Retinal pigment epithelial cell (primary cell): ENCODE results near the gene CRIM1.

ENCODE experiments used
- DNase-seq: peaks from one replicate; pipeline ENCODE4 v3.0.0-alpha.2; 2010; ENCODE audit warnings: low read depth
- H3K4me3 ChIP-seq: 2 replicates; pipeline ENCODE4 v1.5.1; 2011; ENCODE audit warnings: mild to moderate bottlenecking, low read length, control low read depth, moderate library complexity
- TF ChIP-seq, protein P1 (sequence below): conservative IDR thresholded peaks from 2 replicates; pipeline ENCODE4 v1.5.1; 2011; ENCODE audit warnings: low read depth, low read length, control low read depth, inconsistent platforms

CRIM1 gene

DNA sequence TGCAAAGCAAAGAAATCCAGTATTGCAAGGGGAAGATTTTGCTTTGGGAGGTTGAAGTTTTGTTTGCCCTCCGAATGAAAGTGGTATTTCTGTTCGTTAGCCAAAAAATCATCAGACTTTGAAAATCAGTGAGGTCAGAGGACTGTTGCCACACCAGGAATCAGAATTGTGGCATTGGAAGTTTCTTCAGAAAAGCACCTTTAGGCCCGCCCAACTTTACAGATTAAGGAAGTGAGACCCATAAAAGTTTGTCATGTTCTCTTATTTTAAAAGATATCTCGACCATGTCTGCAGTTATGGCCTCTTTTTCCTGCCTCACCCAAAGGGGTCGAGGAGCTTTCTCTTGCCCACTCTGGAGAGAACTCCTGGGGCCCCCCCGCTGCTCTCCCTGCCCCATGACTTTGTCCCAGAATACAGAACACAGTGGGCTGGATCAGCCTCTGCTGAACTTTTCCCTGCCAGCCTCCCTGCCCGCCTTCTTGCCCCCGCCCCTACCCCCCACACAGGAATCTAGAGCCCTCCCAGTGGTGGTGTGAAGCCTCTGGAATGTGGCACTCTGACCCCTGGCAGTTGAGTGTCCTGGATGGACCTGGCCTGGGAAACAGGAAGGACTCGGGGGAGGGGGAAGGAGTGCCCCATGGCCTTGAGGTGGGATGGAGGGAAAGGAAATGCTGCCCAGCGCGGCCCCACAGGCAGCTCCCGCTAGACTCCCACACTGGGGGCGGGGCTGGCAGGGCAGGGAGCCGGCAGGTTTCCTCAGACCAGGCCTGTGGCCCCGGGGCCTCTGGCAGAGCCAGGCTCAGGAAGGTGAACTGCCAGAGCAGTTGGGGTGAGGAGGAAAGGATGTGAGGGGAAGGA, 25.3 kb downstream of the CRIM1 start:
- no peak overlapping the region for H3K4me3 ChIP-seq
- DNase-seq = no peak
- TF ChIP-seq, protein P1, sequence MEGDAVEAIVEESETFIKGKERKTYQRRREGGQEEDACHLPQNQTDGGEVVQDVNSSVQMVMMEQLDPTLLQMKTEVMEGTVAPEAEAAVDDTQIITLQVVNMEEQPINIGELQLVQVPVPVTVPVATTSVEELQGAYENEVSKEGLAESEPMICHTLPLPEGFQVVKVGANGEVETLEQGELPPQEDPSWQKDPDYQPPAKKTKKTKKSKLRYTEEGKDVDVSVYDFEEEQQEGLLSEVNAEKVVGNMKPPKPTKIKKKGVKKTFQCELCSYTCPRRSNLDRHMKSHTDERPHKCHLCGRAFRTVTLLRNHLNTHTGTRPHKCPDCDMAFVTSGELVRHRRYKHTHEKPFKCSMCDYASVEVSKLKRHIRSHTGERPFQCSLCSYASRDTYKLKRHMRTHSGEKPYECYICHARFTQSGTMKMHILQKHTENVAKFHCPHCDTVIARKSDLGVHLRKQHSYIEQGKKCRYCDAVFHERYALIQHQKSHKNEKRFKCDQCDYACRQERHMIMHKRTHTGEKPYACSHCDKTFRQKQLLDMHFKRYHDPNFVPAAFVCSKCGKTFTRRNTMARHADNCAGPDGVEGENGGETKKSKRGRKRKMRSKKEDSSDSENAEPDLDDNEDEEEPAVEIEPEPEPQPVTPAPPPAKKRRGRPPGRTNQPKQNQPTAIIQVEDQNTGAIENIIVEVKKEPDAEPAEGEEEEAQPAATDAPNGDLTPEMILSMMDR = no peak

DNA sequence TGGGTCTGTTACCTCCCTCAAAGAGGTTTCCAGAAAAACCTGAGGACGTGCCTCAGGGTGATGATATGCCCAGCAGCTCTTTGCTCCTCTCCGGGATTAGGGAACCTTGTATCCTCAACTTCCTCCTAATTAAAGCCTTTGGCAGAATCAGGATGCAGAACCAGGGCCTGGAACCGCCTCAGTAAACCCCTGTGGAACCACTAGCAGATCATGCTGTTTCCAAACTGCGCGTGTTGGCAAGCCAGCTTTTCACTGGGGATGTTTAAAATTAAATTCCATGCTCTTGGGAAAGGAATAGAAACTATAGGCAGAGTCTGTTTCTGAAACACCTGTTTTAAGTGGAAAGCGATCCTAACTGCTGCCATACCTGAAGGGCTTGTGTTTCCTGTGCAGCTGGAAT, 26.4 kb downstream of the CRIM1 start:
- TF ChIP-seq, protein P1 = no peak
- H3K4me3 ChIP-seq = no peak overlapping the region
- no peak for DNase-seq

DNA sequence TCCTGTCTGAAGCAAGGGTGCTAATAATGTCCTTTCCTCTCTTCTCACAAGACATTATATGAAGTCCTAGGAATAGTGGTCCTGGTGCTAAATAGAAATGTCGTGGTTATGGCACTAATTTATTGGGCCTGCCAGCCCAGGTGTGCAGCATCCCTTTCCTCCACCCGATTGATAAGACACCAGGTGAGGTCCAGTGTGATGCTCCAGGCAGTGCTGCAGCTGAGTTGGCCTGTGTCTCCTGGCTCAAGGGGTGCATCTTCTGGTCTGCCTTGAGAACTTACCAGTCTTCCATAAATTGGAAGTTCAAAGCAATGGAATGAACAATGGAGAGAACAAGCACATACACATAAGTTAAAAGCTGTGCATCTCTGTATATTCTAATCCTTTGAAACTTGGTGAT, 26.9 kb downstream of the CRIM1 start:
- H3K4me3 ChIP-seq = no peak overlapping the region
- TF ChIP-seq, protein P1 = no peak
- DNase-seq = no peak

DNA sequence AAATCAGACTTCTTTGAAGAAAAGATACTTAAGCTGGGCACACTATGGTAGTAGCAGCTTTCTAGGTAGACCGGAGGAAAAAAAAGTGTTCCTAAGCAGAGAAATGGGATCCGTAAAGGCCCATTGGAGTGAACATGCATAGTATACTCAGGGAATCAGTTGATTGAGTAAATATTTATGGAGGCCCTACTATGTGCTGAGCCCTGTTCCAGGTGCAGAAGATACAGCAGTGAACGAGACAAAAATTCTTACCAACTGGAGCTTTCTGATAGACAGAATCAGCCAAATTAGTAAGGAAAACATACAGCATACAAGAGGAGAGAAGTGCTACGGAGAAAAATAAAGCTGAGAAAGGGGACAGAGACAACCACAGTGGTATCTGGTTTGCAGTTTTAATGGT, 28.1 kb downstream of the CRIM1 start:
- TF ChIP-seq, protein P1 = no peak
- no peak for DNase-seq

DNA sequence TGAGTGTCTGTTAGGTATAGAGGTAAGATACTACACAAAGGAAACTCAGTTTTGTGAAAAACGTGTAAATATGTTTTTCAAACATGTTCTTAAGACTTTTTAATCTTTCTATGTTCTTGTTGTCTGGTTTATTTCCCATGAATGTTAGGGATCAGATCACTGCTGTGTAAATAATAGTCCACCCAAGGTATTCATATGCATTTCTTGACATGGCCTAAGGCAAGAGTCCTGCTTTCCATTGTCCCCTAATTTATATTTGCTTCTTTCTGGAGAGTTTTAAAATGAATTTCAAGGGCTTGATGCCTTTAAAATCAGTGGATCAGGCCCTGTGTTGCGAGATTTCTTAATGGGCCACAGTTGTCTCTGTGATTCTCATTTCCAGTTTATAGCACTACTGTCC, 28.9 kb downstream of the CRIM1 start:
- DNase-seq = no peak
- no peak overlapping the region for H3K4me3 ChIP-seq
- TF ChIP-seq, protein P1 = no peak

More for the DNA sequence above, 28.1 kb downstream of the CRIM1 start:
- H3K4me3 ChIP-seq = no peak overlapping the region

DNA sequence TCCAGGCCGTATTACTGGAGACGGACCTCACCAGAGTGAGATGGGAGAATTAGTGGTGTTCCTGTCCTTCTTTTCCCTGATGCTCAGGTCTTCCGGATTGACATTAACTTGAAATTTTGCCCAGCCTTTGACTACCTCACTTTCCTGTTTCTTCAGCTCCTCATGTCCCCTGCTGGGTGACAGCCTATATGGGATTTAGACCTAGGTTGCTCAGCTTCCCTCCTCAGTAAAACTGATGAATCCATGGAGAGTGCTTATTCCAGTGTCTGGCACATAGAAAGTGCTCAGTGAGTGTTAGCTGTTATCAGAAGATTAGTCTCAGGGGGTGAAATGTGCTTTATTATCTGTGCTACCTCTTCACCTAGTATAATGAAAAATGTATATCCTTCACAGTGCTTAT, 30.0 kb downstream of the CRIM1 start:
- TF ChIP-seq, protein P1 = no peak

DNA sequence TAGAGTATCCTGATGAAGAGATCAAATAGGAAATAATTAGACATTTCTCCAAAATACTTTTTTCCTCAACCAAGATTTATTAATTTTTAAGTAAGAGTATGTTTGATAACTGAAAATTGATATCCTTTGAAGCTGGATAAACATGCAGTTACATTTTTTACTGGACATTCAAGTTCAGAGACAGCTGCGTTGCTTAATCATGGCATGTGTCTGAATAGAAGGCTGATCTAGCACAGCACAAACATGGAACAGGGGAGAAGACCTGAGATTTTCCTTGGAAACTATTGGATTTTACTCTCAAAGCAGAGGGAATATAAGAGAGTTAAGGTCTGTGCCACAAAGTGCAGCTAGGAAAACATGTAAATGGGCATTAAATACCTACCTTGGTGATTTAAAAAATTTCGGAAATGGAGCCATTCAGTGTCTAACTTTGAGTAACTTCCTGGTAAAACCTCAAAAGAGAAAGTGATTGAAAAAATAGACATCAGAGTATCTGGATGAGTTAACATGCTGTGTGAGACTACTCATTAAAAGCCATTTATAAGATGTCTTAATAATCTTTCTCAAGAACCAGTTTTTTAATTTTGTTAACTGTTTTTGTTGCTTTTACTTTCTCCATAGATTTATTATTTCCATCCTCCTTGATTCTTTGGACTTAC, 31.8 kb downstream of the CRIM1 start:
- TF ChIP-seq, protein P1 = no peak
- no peak for DNase-seq
- no peak overlapping the region for H3K4me3 ChIP-seq

More for the DNA sequence above, 30.0 kb downstream of the CRIM1 start:
- DNase-seq = no peak
- H3K4me3 ChIP-seq = no peak overlapping the region
